Upper lobe of left lung (tissue), 6 donors: ENCODE measurements around the gene KCNIP4. TPM values are rescaled to one million over a fixed set of nuclear protein-coding genes. Genes with fewer than 3 reads are reported as not detected.

Experiments used
- ATAC-seq, 2 donors: fragments of 200-7000 bp; cut with Tn5 transposase; one replicate each; pipeline ENCODE4 v1.9.1; 2022; ENCODE audit warnings: mild to moderate bottlenecking in 2 of 2, moderate library complexity in 2 of 2; ENCODE audit not compliant: low FRiP score in 2 of 2
- DNase-seq, 2 donors: peaks; one replicate each; pipeline ENCODE4 v3.0.0-alpha.2; 2019 to 2020
- H3K27ac ChIP-seq, 4 donors: fragments of 200-600 bp; sonication (generic); one replicate each; pipeline ENCODE4 v1.5.1; 2016 to 2019
- H3K27me3 ChIP-seq, 4 donors: fragments of 200-600 bp; sonication (generic); one replicate each; pipeline ENCODE4 v1.5.1; 2017 to 2019
- H3K36me3 ChIP-seq, 4 donors: fragments of 200-600 bp; sonication (generic); one replicate each; pipeline ENCODE4 v1.5.1; 2016 to 2019
- H3K4me1 ChIP-seq, 4 donors: fragments of 200-600 bp; sonication (generic); one replicate each; pipeline ENCODE4 v1.5.1; 2018 to 2019
- H3K4me3 ChIP-seq, 4 donors: fragments of 200-600 bp; sonication (generic); one replicate each; pipeline ENCODE4 v1.5.1; 2017 to 2019; ENCODE audit warnings: mild to moderate bottlenecking in 2 of 4, moderate library complexity in 1 of 4
- H3K9me3 ChIP-seq, 4 donors: fragments of 200-600 bp; sonication (generic); one replicate each; pipeline ENCODE4 v1.5.1; 2018 to 2019
- EP300 ChIP-seq, 4 donors: sonication (generic); formaldehyde crosslinking; IDR thresholded peaks; one replicate each; pipeline ENCODE4 v1.5.1; 2017; ENCODE audit warnings: antibody characterized with exemption in 4 of 4, control low read depth in 2 of 4
- POLR2A ChIP-seq, 4 donors: fragments of 450-650 bp; IDR thresholded peaks; one replicate each; pipeline ENCODE4 v1.5.1; 2016 to 2017; ENCODE audit warnings: antibody characterized with exemption in 4 of 4, mild to moderate bottlenecking in 2 of 4
- POLR2AphosphoS5 ChIP-seq, 2 donors: sonication (generic); formaldehyde crosslinking; IDR thresholded peaks; one replicate each; pipeline ENCODE4 v1.5.1; 2017; ENCODE audit warnings: antibody characterized with exemption in 2 of 2
- WGBS, 2 donors: methylation state at CpG; one replicate each; pipeline ENCODE4 v1.1.5; 2017 to 2018; 5-methylcytosine and 5-hydroxymethylcytosine counted together
- total RNA-seq, 6 donors: library from RNA; depleted of rRNA in 4 of 6; stranded (reverse); fragments of >200 nt in 4 of 6; gene quantifications; one replicate each; pipeline versions ENCODE4 v1.1.0 to v1.2.1, GENCODE V29; 2016 to 2021
- TF ChIP-seq, protein P1 (sequence below), 6 experiments: fragments of 450-650 bp in 4 of 6; fragments of 200-600 bp in 2 of 6; sonication (generic) in 2 of 6; IDR thresholded peaks; one replicate each; pipeline ENCODE4 v1.5.1; 2016 to 2019; ENCODE audit warnings: antibody characterized with exemption in 6 of 6
- donor health status: DM: no; HTN: no; CAD: no; lungs with moderate emphysema.
- donor health status: DM: no; HTN: yes; CAD: no; lungs with severe emphysema.

KCNIP4 gene
- total RNA-seq, 6 donors from 2014 or later, result 0.20 TPM; not detected in 5

DNA sequence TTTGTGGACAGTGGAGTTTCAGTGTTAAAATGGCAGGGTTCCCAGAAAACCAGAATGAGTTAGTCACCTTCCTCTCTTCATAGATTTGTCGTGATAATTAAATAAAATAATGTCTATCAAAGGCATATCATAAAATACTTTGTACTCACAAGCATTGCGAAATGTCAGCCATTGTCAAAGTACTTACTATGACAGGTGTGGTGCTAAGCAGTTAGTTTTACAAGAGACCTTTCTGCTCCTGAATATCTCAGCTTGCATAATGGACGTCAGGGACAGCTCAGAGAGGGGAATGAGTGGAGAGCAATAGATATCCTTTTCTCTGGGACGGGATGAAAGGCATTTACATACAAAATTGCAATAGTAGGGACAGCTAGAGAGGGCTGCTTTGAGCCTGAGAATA is 560.9 kb downstream of the KCNIP4 start:
- TF ChIP-seq EP300 (IDR thresholded peaks at IDR 0.05), result no peak
- no peak for TF ChIP-seq POLR2AphosphoS5 (IDR thresholded peaks at IDR 0.05)
- Histone ChIP-seq H3K4me1 (no peaks in the 10 kb centered on the region), H3K4me3 (no peak overlapping the region), H3K36me3 (no peaks in the 10 kb centered on the region), H3K27ac (no peak overlapping the region), H3K27me3 (no peaks in the 10 kb centered on the region), H3K9me3 (no peaks in the 10 kb centered on the region)
- no peak for ATAC-seq
- DNase-seq, result no peak
- 37 to 50% methylated on average over 4 of the region's 4 CpGs for WGBS, 2 donors

GRCh38 chr4:21386166-21386780 is 562.3 kb downstream of the KCNIP4 start:
- TF ChIP-seq, protein P1, sequence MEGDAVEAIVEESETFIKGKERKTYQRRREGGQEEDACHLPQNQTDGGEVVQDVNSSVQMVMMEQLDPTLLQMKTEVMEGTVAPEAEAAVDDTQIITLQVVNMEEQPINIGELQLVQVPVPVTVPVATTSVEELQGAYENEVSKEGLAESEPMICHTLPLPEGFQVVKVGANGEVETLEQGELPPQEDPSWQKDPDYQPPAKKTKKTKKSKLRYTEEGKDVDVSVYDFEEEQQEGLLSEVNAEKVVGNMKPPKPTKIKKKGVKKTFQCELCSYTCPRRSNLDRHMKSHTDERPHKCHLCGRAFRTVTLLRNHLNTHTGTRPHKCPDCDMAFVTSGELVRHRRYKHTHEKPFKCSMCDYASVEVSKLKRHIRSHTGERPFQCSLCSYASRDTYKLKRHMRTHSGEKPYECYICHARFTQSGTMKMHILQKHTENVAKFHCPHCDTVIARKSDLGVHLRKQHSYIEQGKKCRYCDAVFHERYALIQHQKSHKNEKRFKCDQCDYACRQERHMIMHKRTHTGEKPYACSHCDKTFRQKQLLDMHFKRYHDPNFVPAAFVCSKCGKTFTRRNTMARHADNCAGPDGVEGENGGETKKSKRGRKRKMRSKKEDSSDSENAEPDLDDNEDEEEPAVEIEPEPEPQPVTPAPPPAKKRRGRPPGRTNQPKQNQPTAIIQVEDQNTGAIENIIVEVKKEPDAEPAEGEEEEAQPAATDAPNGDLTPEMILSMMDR (IDR thresholded peaks at IDR 0.05), result no peak
- TF ChIP-seq POLR2A (IDR thresholded peaks at IDR 0.05) (no peak), EP300 (IDR thresholded peaks at IDR 0.05) (no peak), POLR2AphosphoS5 (IDR thresholded peaks at IDR 0.05) (no peak)
- 79 to 82% methylated on average over 3 of the region's 3 CpGs for WGBS, 2 donors
- ATAC-seq (no peak), DNase-seq (no peak)
- H3K27ac ChIP-seq, result no peak overlapping the region
- no peaks in the 10 kb centered on the region for H3K36me3 ChIP-seq
- no peaks in the 10 kb centered on the region for H3K9me3 ChIP-seq
- no peak overlapping the region for H3K4me3 ChIP-seq
- H3K27me3 ChIP-seq, result no peaks in the 10 kb centered on the region
- H3K4me1 ChIP-seq, result no peaks in the 10 kb centered on the region

DNA sequence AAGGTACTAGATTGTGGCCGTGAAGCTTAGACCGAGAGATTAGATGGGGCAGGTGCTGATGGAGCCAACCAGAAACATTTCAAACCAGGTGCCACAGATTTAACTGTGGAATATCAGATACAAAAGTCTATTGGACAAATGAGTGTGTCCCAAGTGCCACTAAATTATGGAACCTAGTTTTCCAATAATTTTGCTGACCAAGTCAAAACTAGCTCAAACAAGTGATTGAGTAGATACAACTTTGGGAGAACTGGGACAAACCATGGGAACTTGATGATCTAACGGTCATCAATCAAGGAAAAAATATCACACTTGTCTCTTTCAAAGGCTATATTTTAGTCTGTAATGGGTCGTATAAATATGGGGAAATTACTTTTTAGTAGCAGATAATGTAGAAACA is 562.9 kb downstream of the KCNIP4 start:
- DNase-seq (no peak), ATAC-seq (no peak)
- no peaks in the 10 kb centered on the region for H3K36me3 ChIP-seq
- H3K4me3 ChIP-seq, result no peak overlapping the region
- no peaks in the 10 kb centered on the region for H3K4me1 ChIP-seq
- H3K27me3 ChIP-seq, result no peaks in the 10 kb centered on the region
- TF ChIP-seq EP300 (IDR thresholded peaks at IDR 0.05), result no peak
- H3K27ac ChIP-seq, result no peak overlapping the region
- 86 to 90% methylated on average over 4 of the region's 4 CpGs for WGBS, 2 donors
- no peaks in the 10 kb centered on the region for H3K9me3 ChIP-seq

- H3K4me3 ChIP-seq, result no peak overlapping the region
- no peak overlapping the region for H3K27ac ChIP-seq
- H3K36me3 ChIP-seq, result no peaks in the 10 kb centered on the region
- no peak for DNase-seq
- H3K4me1 ChIP-seq, result no peaks in the 10 kb centered on the region
- TF ChIP-seq POLR2A (IDR thresholded peaks at IDR 0.05) (no peak), POLR2AphosphoS5 (IDR thresholded peaks at IDR 0.05) (no peak), EP300 (IDR thresholded peaks at IDR 0.05) (no peak)
- TF ChIP-seq, protein P1 (IDR thresholded peaks at IDR 0.05), result no peak
- no peaks in the 10 kb centered on the region for H3K9me3 ChIP-seq
- no peaks in the 10 kb centered on the region for H3K27me3 ChIP-seq
- no peak for ATAC-seq
- 89 to 90% methylated on average over 3 of the region's 3 CpGs for WGBS, 2 donors
Measured at GRCh38 chr4:21384609-21385008, 564.0 kb downstream of the KCNIP4 start.

- Histone ChIP-seq H3K4me3 (no peak overlapping the region), H3K4me1 (no peaks in the 10 kb centered on the region), H3K36me3 (no peaks in the 10 kb centered on the region), H3K27me3 (no peaks in the 10 kb centered on the region), H3K9me3 (no peaks in the 10 kb centered on the region), H3K27ac (no peak overlapping the region)
- DNase-seq (no peak), ATAC-seq (no peak)
- WGBS, 2 donors, result 66 to 67% methylated on average over 3 of the region's 3 CpGs
- TF ChIP-seq EP300 (IDR thresholded peaks at IDR 0.05), result no peak
- TF ChIP-seq POLR2AphosphoS5 (IDR thresholded peaks at IDR 0.05), result no peak
- TF ChIP-seq, protein P1 (IDR thresholded peaks at IDR 0.05), result no peak
Measured at GRCh38 chr4:21380861-21381260, 567.7 kb downstream of the KCNIP4 start.

GRCh38 chr4:21377046-21377445 is 571.5 kb downstream of the KCNIP4 start:
- TF ChIP-seq POLR2AphosphoS5 (IDR thresholded peaks at IDR 0.05) (no peak), EP300 (IDR thresholded peaks at IDR 0.05) (no peak), POLR2A (IDR thresholded peaks at IDR 0.05) (no peak)
- TF ChIP-seq, protein P1 (IDR thresholded peaks at IDR 0.05), result no peak
- WGBS, 2 donors, result 68 to 78% methylated on average over 2 of the region's 2 CpGs
- Histone ChIP-seq H3K27me3 (no peaks in the 10 kb centered on the region), H3K36me3 (no peaks in the 10 kb centered on the region), H3K27ac (no peak overlapping the region), H3K4me1 (no peaks in the 10 kb centered on the region), H3K4me3 (no peak overlapping the region), H3K9me3 (no peaks in the 10 kb centered on the region)
- ATAC-seq (no peak), DNase-seq (no peak)
